Measurements from ENCODE around the gene TUBB6.

Gene TUBB6

GRCh38 chr18:12291690-12292089, 16.4 kb upstream of the TUBB6 start:
- TF ChIP-seq EZH2phosphoT487 (IDR thresholded peaks at IDR 0.05; ENCODE audit: low read depth) = no peak

GRCh38 chr18:12293831-12294230, 14.2 kb upstream of the TUBB6 start:
- Histone ChIP-seq H3K36me3 (replicated peaks; ENCODE audit: low read depth, low read length) (no peaks in the 10 kb centered on the region), H3K27ac (ENCODE audit: low read length) (no peak overlapping the region), H2AFZ (ENCODE audit: low read depth, low read length) (no peak overlapping the region), H3K9ac (ENCODE audit: low read length) (no peak overlapping the region), H3K9me3 (ENCODE audit: insufficient read depth, low read length) (no peaks in the 10 kb centered on the region), H3K4me1 (ENCODE audit: low read length) (no peaks in the 10 kb centered on the region), H3K27me3 (ENCODE audit: low read depth, low read length) (no peaks in the 10 kb centered on the region), H4K20me1 (ENCODE audit: insufficient read depth, low read length) (no peaks in the 10 kb centered on the region), H3K79me2 (ENCODE audit: low read length) (no peaks in the 10 kb centered on the region), H3K4me2 (ENCODE audit: low read length) (no peak overlapping the region), H3K4me3 (ENCODE audit: low read length) (no peak overlapping the region)
- TF ChIP-seq EZH2phosphoT487 (IDR thresholded peaks at IDR 0.05; ENCODE audit: low read depth) = no peak
- TF ChIP-seq CTCF (IDR thresholded peaks at IDR 0.05; ENCODE audit: low read depth, low read length) = no peak

More at GRCh38 chr18:12291690-12292089, 16.4 kb upstream of the TUBB6 start:
- H3K4me1 ChIP-seq (ENCODE audit: low read length) = no peaks in the 10 kb centered on the region
- H3K27me3 ChIP-seq (ENCODE audit: low read depth, low read length) = no peaks in the 10 kb centered on the region
- H3K4me3 ChIP-seq (ENCODE audit: low read length) = no peak overlapping the region
- H3K4me2 ChIP-seq (ENCODE audit: low read length) = no peak overlapping the region
- H4K20me1 ChIP-seq (ENCODE audit: insufficient read depth, low read length) = no peaks in the 10 kb centered on the region
- H3K27ac ChIP-seq (ENCODE audit: low read length) = no peak overlapping the region
- no peak overlapping the region for H2AFZ ChIP-seq (ENCODE audit: low read depth, low read length)
- no peak overlapping the region for H3K9ac ChIP-seq (ENCODE audit: low read length)
- H3K9me3 ChIP-seq (ENCODE audit: insufficient read depth, low read length) = no peaks in the 10 kb centered on the region
- H3K79me2 ChIP-seq (ENCODE audit: low read length) = no peaks in the 10 kb centered on the region
- no peaks in the 10 kb centered on the region for H3K36me3 ChIP-seq (replicated peaks; ENCODE audit: low read depth, low read length)

GRCh38 chr18:12295389-12296086, 12.5 kb upstream of the TUBB6 start:
- TF ChIP-seq CTCF (IDR thresholded peaks at IDR 0.05; ENCODE audit: low read depth, low read length) (no peak), EZH2phosphoT487 (IDR thresholded peaks at IDR 0.05; ENCODE audit: low read depth) (no peak)
- Histone ChIP-seq H3K79me2 (ENCODE audit: low read length) (no peaks in the 10 kb centered on the region), H3K9me3 (ENCODE audit: insufficient read depth, low read length) (no peaks in the 10 kb centered on the region), H3K4me2 (ENCODE audit: low read length) (no peak overlapping the region), H3K36me3 (replicated peaks; ENCODE audit: low read depth, low read length) (no peaks in the 10 kb centered on the region), H3K27ac (ENCODE audit: low read length) (no peak overlapping the region), H3K27me3 (ENCODE audit: low read depth, low read length) (no peaks in the 10 kb centered on the region; the same call in 1 of the 2 replicates), H3K4me1 (ENCODE audit: low read length) (no peaks in the 10 kb centered on the region), H2AFZ (ENCODE audit: low read depth, low read length) (no peak overlapping the region), H3K4me3 (ENCODE audit: low read length) (no peak overlapping the region), H4K20me1 (ENCODE audit: insufficient read depth, low read length) (no peaks in the 10 kb centered on the region), H3K9ac (ENCODE audit: low read length) (no peak overlapping the region)

GRCh38 chr18:12296087-12296403, 12.0 kb upstream of the TUBB6 start:
- H2AFZ ChIP-seq (ENCODE audit: low read depth, low read length) = no peak overlapping the region

More at GRCh38 chr18:12296087-12296403, 12.0 kb upstream of the TUBB6 start:
- Histone ChIP-seq H3K36me3 (replicated peaks; ENCODE audit: low read depth, low read length) (no peaks in the 10 kb centered on the region), H3K27me3 (ENCODE audit: low read depth, low read length) (no peaks in the 10 kb centered on the region; the same call in 1 of the 2 replicates), H3K4me3 (ENCODE audit: low read length) (no peak overlapping the region), H3K9ac (ENCODE audit: low read length) (no peak overlapping the region), H3K4me1 (ENCODE audit: low read length) (no peaks in the 10 kb centered on the region), H3K4me2 (ENCODE audit: low read length) (no peak overlapping the region), H3K79me2 (ENCODE audit: low read length) (no peaks in the 10 kb centered on the region), H3K9me3 (ENCODE audit: insufficient read depth, low read length) (no peaks in the 10 kb centered on the region), H4K20me1 (ENCODE audit: insufficient read depth, low read length) (no peaks in the 10 kb centered on the region), H3K27ac (ENCODE audit: low read length) (no peak overlapping the region)
- no peak for TF ChIP-seq EZH2phosphoT487 (IDR thresholded peaks at IDR 0.05; ENCODE audit: low read depth)
- TF ChIP-seq CTCF (IDR thresholded peaks at IDR 0.05; ENCODE audit: low read depth, low read length) = no peak

Data from OCI-LY3 (cell line).